GM12878 (cell line): Measurements from ENCODE around the gene TYROBP. TPM values are rescaled to one million over a fixed set of nuclear protein-coding genes. Genes with fewer than 3 reads are reported as not detected.
A peak's percentile ranks its signal among the peaks of the same experiment; 100 is the strongest.

Experiments used
- BACH1 ChIP-seq: fragments of 450-650 bp; IDR thresholded peaks from 2 replicates; pipeline ENCODE4 v1.6.1; 2017; ENCODE audit warnings: mild to moderate bottlenecking, borderline replicate concordance
- CBFB ChIP-seq: IDR thresholded peaks from 2 replicates; pipeline ENCODE4 v1.6.1; 2016; ENCODE audit warnings: antibody characterized with exemption, low read depth
- CBX3 ChIP-seq: fragments of 200-600 bp; sonication (generic); IDR thresholded peaks from 2 replicates; pipeline ENCODE4 v1.6.1; 2016; ENCODE audit warnings: low read depth, borderline replicate concordance
- GATAD2B ChIP-seq: fragments of 450-650 bp; conservative IDR thresholded peaks from 2 replicates; pipeline ENCODE4 v1.6.1; 2017; ENCODE audit warnings: low read depth, mild to moderate bottlenecking, moderate library complexity
- HDAC2 ChIP-seq: fragments of 200-600 bp; sonication (generic); IDR thresholded peaks from 2 replicates; pipeline ENCODE4 v1.6.1; 2017
- IRF3 ChIP-seq: fragments of 450-650 bp; IDR thresholded peaks from 2 replicates; pipeline ENCODE4 v1.6.1; 2014; ENCODE audit warnings: mild to moderate bottlenecking
- IRF4 ChIP-seq: IDR thresholded peaks from 2 replicates; pipeline ENCODE4 v1.6.1; 2011; ENCODE audit warnings: low read depth, low read length
- IRF5 ChIP-seq: fragments of 450-650 bp; IDR thresholded peaks from 2 replicates; pipeline ENCODE4 v1.6.1; 2017; ENCODE audit warnings: borderline replicate concordance
- KLF5 ChIP-seq: fragments of 450-650 bp; IDR thresholded peaks from 2 replicates; pipeline ENCODE4 v1.6.1; 2014; ENCODE audit warnings: mild to moderate bottlenecking; ENCODE audit not compliant: partially characterized antibody
- MLLT1 ChIP-seq: fragments of 450-650 bp; IDR thresholded peaks from 2 replicates; pipeline ENCODE4 v1.6.1; 2016; ENCODE audit warnings: mild to moderate bottlenecking
- MYC ChIP-seq: IDR thresholded peaks from 2 replicates; pipeline ENCODE4 v1.6.1; 2011; ENCODE audit warnings: mild to moderate bottlenecking, low read length, moderate library complexity, inconsistent platforms; ENCODE audit not compliant: insufficient read depth, insufficient replicate concordance, insufficient read length, severe bottlenecking
- NR2C2 ChIP-seq: IDR thresholded peaks from 2 replicates; pipeline ENCODE4 v1.6.1; 2011; ENCODE audit warnings: borderline replicate concordance, low read depth; ENCODE audit not compliant: control insufficient read depth, insufficient read length
- SIX5 ChIP-seq: IDR thresholded peaks from 2 replicates; pipeline ENCODE4 v1.6.1; 2011; ENCODE audit warnings: mild to moderate bottlenecking, low read depth, low read length, moderate library complexity; ENCODE audit not compliant: severe bottlenecking
- SMARCA5 ChIP-seq: fragments of 450-650 bp; IDR thresholded peaks from 2 replicates; pipeline ENCODE4 v1.6.1; 2017; ENCODE audit warnings: mild to moderate bottlenecking
- SUPT20H ChIP-seq: IDR thresholded peaks from 2 replicates; pipeline ENCODE4 v1.6.1; 2011; ENCODE audit warnings: low read depth, mild to moderate bottlenecking, low read length, moderate library complexity, borderline replicate concordance; ENCODE audit not compliant: control insufficient read depth
- TBL1XR1 ChIP-seq: IDR thresholded peaks from 2 replicates; pipeline ENCODE4 v1.6.1; 2012; ENCODE audit warnings: low read depth, low read length, improper control_type of control experiment
- ZNF592 ChIP-seq: fragments of 450-650 bp; IDR thresholded peaks from 2 replicates; pipeline ENCODE4 v1.6.1; 2017; ENCODE audit warnings: mild to moderate bottlenecking, moderate library complexity
- ZNF622 ChIP-seq: fragments of 450-650 bp; IDR thresholded peaks from 2 replicates; pipeline ENCODE4 v1.6.1; 2017; ENCODE audit warnings: mild to moderate bottlenecking, inconsistent platforms
- ZNF687 ChIP-seq: fragments of 450-650 bp; IDR thresholded peaks from 2 replicates; pipeline ENCODE4 v1.6.1; 2017; ENCODE audit warnings: mild to moderate bottlenecking, moderate library complexity
- ZZZ3 ChIP-seq: IDR thresholded peaks from 2 replicates; pipeline ENCODE4 v1.6.1; 2011; ENCODE audit warnings: low read depth; ENCODE audit not compliant: control insufficient read depth, insufficient read length
- polyA plus RNA-seq, 11 experiments: library from polyadenylated mRNA; depleted of rRNA in 4 of 11; unstranded in 6 of 11; stranded (reverse) in 5 of 11; fragments of >200 nt; fragmentation: Nextera tagmentation in 4 of 11; fragmentation: Illumina TruSeq in 1 of 11; extraction: Ambion mirVana in 4 of 11; extraction: Trizol in 1 of 11; gene quantifications; 1 replicate in 1 of 11; 2 replicates in 10 of 11; pipeline versions ENCODE4 v1.2.1 to v1.2.3, GENCODE V29; 2011 to 2016; ENCODE audit warnings: inconsistent platforms in 2 of 11, missing spikeins in 2 of 11, low read depth in 1 of 11
- total RNA-seq, 4 experiments: library from RNA; depleted of rRNA in 3 of 4; stranded (reverse); fragments of >200 nt in 3 of 4; fragmentation: Illumina TruSeq in 1 of 4; extraction: Trizol in 1 of 4; gene quantifications; 2 replicates each; pipeline versions ENCODE4 v1.2.1 to v1.2.3, GENCODE V29; 2013 to 2021

The TYROBP gene
- total and polyA plus RNA-seq, 10 of the 15 experiments (the other 5 are each of a cell fraction or from before 2014, with no cell fraction given): 0.33 to 2.4 (median 0.58) TPM; not detected in 2

- no peak for TF ChIP-seq IRF4
- TF ChIP-seq KLF5: no peak
- no peak for TF ChIP-seq GATAD2B
- no peak for TF ChIP-seq CBFB
- no peak for TF ChIP-seq NR2C2
- TF ChIP-seq ZNF622: no peak
- TF ChIP-seq ZZZ3: no peak
- TF ChIP-seq BACH1: no peak
- TF ChIP-seq HDAC2: no peak
- no peak for TF ChIP-seq ZNF592
- TF ChIP-seq MYC: no peak
- TF ChIP-seq SUPT20H: no peak
- TF ChIP-seq IRF3: no peak
- no peak for TF ChIP-seq ZNF687
- TF ChIP-seq SMARCA5: no peak
- no peak for TF ChIP-seq CBX3
- no peak for TF ChIP-seq IRF5
- TF ChIP-seq MLLT1: 0 out of 2 replicates have a peak, but pooled peaks have one; percentile 67
- no peak for TF ChIP-seq SIX5
- no peak for TF ChIP-seq TBL1XR1
Measured at GRCh38 chr19:35913589-35913988, 5.5 kb upstream of the TYROBP start (continued).
